ENCODE data around the gene STUB1. TPM values are rescaled to one million over a fixed set of nuclear protein-coding genes. Genes with fewer than 3 reads are reported as not detected.

STUB1 gene
- total RNA-seq, 1 experiment from 2014 or later = 111 TPM

- ATAC-seq (peak; percentile 68), DNase-seq (ENCODE audit: low read depth, low spot score) (no peak)
- no TSS peak for BruUV-seq (replicated peaks)
- peak within 1 kb of the TSS; percentile 56 to 67 for H3K4me3 ChIP-seq (replicated peaks in 1 of 2; ENCODE audit: low read depth in 1 of 2, low read length in 2 of 2)
- POLR2A ChIA-PET = no interaction called here
- H3K27me3 ChIP-seq (ENCODE audit: insufficient read depth, low read length) = no peaks in the 10 kb centered on the region
- CTCF ChIA-PET = no interaction called here
- H3K27ac ChIP-seq (ENCODE audit: low read depth, low read length) = peak within 1 kb of the TSS; percentile 90
- no peaks in the 10 kb centered on the region for H3K36me3 ChIP-seq (ENCODE audit: control insufficient read depth in 1 of 2, insufficient read depth in 2 of 2, low read length in 2 of 2)
- peak within 1 kb of the TSS; percentile 82 for H3K9ac ChIP-seq (ENCODE audit: low read length)
- intact Hi-C loops (cut with micrococcal nuclease) = no loop called here
- peak within 1 kb of the TSS; percentile 76 for H3K4me2 ChIP-seq (ENCODE audit: low read length)
- H3K4me1 ChIP-seq (ENCODE audit: control insufficient read depth in 1 of 2, insufficient read depth in 2 of 2, low read length in 2 of 2) = peaks cover 14 to 48% of the 10 kb centered on the region in 2 experiments
- peaks cover 23% of the 10 kb centered on the region for H3K79me2 ChIP-seq (ENCODE audit: insufficient read depth, low read length)
- RAD21 ChIA-PET (ENCODE audit: low non-redundant PET in 1 of 2, low total read pairs in 2 of 2, uncharacterized antibody in 2 of 2, unreplicated experiment in 2 of 2) = no interaction called here
- H3K9me2 ChIP-seq (ENCODE audit: insufficient read depth) = no peaks in the 10 kb centered on the region
- H2AFZ ChIP-seq (ENCODE audit: low read depth, low read length, poor library complexity, severe bottlenecking) = no peak within 1 kb of the TSS
- no peaks in the 10 kb centered on the region for H4K20me1 ChIP-seq (ENCODE audit: insufficient read depth)
- no peaks in the 10 kb centered on the region for H3K9me3 ChIP-seq (ENCODE audit: control insufficient read depth in 1 of 2, insufficient read depth in 1 of 2, low read depth in 1 of 2, low read length in 2 of 2)
- no peak for TF ChIP-seq ZFX (IDR thresholded peaks at IDR 0.05)
- TF ChIP-seq REST (IDR thresholded peaks at IDR 0.05; ENCODE audit: low read depth) = no peak
- no peak for TF ChIP-seq SRF (IDR thresholded peaks at IDR 0.05; ENCODE audit: low read depth)
- peak; percentile 37 for TF ChIP-seq SIN3A (IDR thresholded peaks at IDR 0.05; ENCODE audit: low read depth)
- TF ChIP-seq YY1 (IDR thresholded peaks at IDR 0.05; ENCODE audit: extremely low read depth, insufficient replicate concordance, low read depth, low read length) = no peak
- TF ChIP-seq EZH2 (IDR thresholded peaks at IDR 0.05) = no peak
- TF ChIP-seq CEBPB (IDR thresholded peaks at IDR 0.05; ENCODE audit: low read depth) = no peak
- no peak for TF ChIP-seq ZBTB33 (IDR thresholded peaks at IDR 0.05; ENCODE audit: extremely low read depth, insufficient replicate concordance, low read length)
- TF ChIP-seq TCF7L2 (IDR thresholded peaks at IDR 0.05; ENCODE audit: borderline replicate concordance, extremely low read depth, insufficient read depth, insufficient read length) = peak; percentile 14
- no peak for TF ChIP-seq EZH2phosphoT487 (IDR thresholded peaks at IDR 0.05; ENCODE audit: borderline replicate concordance)
- TF ChIP-seq FOSL1 (IDR thresholded peaks at IDR 0.05; ENCODE audit: low read depth) = no peak
- TF ChIP-seq ELF1 (IDR thresholded peaks at IDR 0.05; ENCODE audit: borderline replicate concordance, low read depth) = no peak
- TF ChIP-seq CBX3 (IDR thresholded peaks at IDR 0.05; ENCODE audit: low read depth) = no peak
- no peak for TF ChIP-seq CTCF (IDR thresholded peaks at IDR 0.05 in 2 of 3, conservative IDR thresholded peaks at IDR 0.05 in 1 of 3; ENCODE audit: borderline replicate concordance in 1 of 3, insufficient read depth in 1 of 3, low read depth in 2 of 3, low read length in 2 of 3)
- no peak for TF ChIP-seq JUND (IDR thresholded peaks at IDR 0.05)
- no peak for TF ChIP-seq RAD21 (IDR thresholded peaks at IDR 0.05; ENCODE audit: low read depth)
- TF ChIP-seq POLR2AphosphoS5 (IDR thresholded peaks at IDR 0.05; ENCODE audit: low read depth, low read length) = peak; percentile 59
- TF ChIP-seq SP1 (IDR thresholded peaks at IDR 0.05; ENCODE audit: low read depth) = no peak
- TF ChIP-seq POLR2A (IDR thresholded peaks at IDR 0.05; ENCODE audit: borderline replicate concordance, extremely low read depth, insufficient read depth, insufficient read length) = no peak
- peak; percentile 88 for TF ChIP-seq EGR1 (IDR thresholded peaks at IDR 0.05; ENCODE audit: low read depth)
- no peak for TF ChIP-seq ATF3 (IDR thresholded peaks at IDR 0.05)
Observed at GRCh38 chr16:641326-642188, 38.7 kb upstream of the STUB1 start, which contains the start of gene MCRIP2. Gene MCRIP2 (plus strand): TSS chr16:641828. CDS start chr16:641992, 164 bp downstream.
